Stimulated activated CD4-positive, alpha-beta T cell treated with anti-CD3 and anti-CD28 coated beads, Interleukin-1b, Interleukin-23, amount 100 ng/mL, for 24 hours (primary cell): ENCODE measurements around the gene ADARB2.
A peak's percentile ranks its signal among the peaks of the same experiment; 100 is the strongest.

ENCODE experiments used
- DNase-seq, 4 experiments: peaks; one replicate each; pipeline ENCODE4 v3.0.0-alpha.2; 2020; ENCODE audit warnings: low read depth in 4 of 4, low spot score in 1 of 4

Gene ADARB2

DNA sequence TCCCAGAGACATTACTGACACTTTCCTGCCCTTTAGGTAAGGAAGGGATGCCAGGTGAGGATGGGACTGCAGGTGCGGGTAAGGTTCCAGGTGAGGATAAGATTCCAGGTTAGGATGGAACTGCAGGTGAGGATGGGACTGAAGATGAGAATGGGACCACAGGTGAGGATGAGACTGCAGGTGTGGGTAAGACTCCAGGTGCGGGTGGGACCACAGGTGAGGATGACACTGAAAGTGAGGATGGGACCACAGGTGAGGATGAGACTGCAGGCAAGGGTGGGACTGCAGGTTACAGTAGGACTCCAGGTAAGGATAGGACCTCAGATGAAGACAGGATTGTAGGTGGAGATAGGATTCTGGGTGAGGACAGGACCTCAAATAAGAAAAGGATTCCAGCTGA lies 358.9 kb downstream of the ADARB2 start:
- DNase-seq: no peak

DNA sequence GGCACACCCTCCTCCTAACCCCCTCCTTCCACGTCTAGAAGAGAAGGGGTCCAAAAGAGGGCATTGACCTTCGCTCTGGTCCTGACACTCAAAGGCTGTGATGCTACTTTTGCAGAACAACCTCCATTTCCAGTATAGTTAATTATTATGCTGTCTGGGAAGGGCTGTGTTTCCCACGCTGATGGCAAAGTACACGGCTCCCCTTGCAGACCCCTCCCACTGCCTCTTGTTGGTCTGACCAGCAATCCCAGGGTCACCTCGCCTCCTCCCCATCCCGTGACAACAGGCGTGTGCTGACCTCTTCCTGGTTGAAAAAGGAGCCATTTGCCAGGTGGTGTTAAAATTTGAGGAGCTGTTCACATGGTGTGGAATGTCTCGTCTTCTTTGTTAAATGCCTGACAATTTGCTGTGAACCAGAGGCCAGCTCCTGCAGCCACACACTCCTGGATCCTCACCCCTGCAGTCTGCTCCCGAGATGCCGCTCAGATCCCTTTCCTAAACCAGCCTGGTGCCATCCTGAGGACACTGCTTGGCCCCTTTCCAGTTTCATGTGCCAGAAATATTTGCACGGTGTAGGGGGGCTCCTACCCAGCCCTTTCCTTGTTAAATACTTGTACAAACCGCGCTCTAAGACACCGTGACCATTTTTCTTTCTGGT lies 359.5 kb downstream of the ADARB2 start:
- no peak for DNase-seq

DNA sequence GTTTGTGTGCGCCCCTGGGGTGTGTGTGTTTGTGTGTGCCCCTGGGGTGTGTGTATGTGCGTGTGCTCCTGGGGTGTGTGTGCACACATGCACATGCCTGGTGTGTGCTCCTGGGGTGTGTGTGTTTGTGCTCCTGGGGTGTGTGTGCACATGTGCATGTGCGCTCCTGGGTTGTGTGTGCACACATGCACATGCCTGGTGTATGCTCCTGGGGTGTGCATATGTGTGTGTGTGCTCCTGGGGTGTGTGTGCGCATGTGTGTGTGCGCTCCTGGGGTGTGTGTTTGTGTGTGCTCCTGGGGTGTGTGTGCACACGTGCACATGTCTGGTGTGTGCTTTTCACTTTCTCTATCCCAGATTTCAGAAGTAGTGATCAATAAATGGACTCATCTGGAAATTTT lies 360.1 kb downstream of the ADARB2 start:
- no peak for DNase-seq

DNA sequence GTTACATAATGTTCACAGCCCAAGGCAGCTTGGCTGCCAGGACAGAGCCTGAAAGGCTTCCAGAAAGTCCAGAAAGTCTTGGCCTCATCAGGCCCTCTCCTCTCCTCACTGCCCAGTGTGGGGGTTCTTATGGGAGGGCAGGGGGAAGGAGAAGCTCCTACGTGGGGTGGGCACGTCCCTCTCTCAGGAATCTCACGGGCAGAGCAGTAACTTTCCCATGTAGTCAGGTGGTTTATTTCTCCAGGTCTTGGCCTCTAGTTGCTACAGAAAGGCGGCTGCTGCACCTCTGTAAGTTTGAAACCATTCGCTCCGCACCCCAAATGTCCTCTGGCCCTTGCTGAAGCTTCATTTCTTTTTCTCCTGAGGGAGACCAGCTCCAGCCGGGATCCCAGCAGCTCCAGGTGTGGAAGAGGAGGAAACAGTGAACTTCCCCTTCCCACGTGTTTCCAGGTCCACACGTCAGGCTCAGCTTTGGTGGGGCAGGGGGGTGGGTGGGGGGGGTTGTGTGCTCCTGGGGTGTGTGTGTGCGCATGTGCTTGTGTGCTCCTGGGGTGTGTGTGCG lies 360.9 kb downstream of the ADARB2 start:
- DNase-seq: no peak

DNA sequence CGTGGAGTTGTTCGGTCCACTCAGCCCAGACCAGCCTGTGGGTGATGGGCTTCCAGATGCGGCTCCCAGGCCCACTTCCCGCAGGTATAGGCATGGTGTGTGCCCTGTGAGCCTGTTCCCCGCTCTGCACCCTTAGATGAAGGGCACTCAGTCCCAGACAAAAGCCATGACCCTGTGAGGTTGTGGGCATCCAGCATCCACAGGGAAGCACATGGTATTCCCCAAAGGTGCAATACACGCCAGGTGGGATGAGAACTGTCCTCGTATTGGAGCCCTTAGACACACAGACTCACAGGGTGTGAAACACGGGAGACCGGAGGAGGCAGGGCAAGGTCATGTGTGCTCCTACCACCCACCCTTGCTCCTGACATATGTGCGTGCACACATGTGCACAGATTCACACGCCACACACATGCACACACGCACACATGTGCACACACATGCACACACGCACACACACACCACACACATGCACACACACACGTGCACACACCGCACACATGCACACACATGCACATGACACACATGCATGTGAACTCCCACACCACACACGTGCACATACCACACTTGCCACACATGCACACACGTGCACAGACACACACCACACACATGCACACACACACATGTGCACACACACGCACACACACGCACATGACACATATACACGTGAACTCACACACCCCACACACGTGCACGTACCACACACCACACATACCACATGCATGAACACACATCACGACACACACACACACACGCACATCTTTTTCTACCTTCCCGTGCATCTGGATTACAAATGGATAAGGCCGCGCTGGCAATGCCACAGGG lies 361.8 kb downstream of the ADARB2 start:
- DNase-seq: no peak

DNA sequence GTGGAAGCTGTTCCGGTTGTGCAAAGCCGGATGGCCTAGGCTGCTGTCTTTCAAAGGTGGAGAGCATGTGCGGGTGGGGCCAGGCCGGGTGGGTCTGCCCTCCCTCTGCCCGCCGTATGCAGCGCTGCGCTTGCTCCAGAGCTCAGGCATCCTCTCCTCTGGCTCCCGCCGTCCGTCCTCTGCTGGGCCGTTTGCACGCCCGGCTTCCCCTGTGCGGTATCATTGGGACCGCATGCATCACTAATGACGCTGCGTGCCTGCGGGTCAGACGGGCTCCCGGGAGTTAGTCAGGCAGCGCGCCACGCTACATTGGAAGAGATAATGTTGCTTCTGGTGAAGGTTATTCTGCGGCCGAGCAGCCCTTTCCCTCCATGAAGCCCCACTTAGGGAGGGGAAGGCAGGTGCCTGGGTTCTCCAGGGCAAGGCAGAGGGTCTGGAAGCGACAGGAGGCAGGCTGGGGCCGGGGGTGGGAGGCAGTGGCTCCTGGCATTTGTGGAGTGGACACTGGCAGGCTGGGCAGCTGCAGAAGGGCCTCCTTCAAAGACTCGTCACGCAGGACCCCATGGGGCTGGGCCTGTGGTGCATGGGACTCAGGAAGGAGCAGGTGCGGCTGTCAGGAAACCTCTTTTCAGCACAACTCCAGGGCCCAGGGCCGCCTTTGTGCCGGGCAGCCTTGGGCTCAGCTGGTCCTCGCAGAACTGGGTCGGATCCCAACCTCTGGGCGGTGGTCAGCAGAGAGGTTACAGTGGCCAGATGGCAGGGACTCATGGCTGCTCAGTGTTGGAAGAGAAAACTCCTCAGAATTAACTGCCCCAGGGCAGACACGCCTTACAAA lies 362.6 kb downstream of the ADARB2 start:
- DNase-seq: no peak

DNA sequence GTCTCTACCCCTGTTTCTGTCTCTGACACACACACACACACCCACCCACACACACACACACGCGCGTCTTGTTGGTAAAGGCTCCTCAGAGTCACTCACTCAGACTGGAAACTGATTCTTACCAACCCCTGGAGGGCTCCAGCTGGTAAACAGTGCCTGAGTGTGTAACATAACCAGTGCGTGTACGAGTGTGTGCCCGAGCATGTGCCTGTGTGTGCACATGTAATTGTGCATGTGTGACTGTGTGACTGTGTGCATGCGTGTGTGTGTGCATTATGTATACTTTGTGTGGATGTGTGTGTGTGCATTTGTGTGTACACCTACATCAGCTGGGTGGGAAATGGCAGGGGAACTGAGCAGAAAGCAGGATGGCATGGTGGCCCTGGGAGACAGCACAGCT lies 364.0 kb downstream of the ADARB2 start:
- no peak for DNase-seq

DNA sequence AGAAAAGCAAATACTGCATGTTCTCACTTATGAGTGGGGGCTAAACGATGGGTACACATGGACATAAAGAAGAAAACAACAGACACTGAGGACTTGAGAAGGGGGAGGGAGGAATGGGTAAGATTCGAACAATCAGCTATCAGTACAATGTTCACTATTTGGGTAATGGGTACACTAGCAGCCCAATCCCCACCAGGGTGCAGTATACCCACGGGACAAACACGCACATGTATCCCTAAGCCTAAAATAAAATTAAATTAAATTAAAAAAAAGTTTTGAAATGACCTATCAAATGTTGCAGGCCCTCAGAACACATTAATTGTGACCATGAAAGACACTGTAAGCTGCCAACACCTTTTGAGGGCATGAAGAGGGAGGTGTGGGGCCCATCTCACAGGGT lies 365.1 kb downstream of the ADARB2 start:
- DNase-seq: no peak

DNA sequence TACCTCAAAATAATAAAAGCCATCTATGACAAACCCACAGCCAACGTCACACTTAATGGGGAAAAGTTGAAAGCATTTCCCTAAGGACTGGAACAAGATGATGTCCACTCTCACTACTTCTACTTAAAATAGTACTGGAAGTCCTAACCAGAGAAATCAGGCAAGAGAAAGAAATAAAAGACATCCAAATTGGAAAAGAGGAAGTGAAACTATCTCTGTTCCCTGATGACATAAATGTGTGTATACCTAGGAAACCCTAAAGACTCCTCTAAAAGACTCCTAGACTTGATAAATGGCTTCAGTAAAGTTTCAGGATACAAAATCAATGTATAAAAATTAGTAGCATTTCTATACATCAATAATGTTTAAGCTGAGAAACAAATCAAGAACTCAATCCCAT lies 367.0 kb downstream of the ADARB2 start:
- DNase-seq: no peak

DNA sequence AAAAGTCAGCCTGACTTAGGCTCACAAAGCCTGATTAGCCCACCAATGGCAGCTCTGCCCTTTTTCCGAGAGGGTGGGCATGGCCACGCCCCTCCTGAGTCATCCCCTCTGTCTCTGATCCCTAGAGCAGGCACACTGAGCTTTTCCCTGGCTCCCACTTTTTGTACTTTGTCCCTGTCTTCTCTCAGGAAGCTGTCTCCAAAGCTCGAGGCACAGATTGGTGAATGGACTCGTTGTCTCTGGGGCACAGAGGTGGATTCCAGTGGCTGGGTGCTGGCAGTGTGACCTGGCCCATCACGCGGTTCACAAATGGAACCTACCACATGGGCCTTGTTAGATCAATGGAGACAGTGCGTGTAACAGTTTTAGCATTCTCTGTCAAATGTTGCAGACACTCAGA lies 367.7 kb downstream of the ADARB2 start:
- no peak for DNase-seq

DNA sequence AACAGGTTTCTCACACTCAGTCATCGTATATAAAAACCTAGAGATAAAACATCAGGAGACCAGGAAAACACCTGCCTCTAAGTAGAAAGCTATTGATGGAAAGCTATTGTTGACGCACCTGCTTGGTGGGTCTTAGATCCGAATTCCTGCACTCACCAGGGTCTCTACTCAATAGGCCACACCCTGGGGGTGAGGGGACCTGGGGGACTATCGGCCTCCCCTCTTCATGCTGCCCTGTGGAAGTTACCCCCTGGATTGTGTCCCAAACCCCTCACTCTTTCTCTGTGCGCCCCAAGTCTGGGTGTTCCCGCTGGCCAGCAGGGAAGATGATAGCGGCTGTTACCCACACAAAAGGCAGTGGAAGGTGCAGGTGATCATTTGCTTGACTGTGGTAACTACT lies 368.1 kb downstream of the ADARB2 start:
- no peak for DNase-seq

DNA sequence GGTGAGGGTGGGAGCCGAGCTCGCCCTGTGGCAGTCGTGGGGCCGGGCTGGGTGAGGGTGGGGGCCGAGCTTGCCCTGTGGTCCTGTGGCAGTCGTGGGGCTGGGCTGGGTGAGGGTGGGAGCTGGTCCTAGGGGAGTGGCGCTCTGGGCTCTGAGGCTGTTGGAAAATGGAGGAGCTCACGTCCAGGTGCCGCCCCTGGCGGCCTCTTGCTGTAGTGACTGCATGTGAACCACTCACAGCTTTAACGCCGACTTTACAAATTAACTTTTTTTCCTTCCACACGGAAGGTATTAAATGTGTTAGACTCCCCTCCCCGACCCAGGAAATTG lies 368.5 kb downstream of the ADARB2 start:
- peak in 2 of 4 experiments; percentile 10 to 34 for DNase-seq

DNA sequence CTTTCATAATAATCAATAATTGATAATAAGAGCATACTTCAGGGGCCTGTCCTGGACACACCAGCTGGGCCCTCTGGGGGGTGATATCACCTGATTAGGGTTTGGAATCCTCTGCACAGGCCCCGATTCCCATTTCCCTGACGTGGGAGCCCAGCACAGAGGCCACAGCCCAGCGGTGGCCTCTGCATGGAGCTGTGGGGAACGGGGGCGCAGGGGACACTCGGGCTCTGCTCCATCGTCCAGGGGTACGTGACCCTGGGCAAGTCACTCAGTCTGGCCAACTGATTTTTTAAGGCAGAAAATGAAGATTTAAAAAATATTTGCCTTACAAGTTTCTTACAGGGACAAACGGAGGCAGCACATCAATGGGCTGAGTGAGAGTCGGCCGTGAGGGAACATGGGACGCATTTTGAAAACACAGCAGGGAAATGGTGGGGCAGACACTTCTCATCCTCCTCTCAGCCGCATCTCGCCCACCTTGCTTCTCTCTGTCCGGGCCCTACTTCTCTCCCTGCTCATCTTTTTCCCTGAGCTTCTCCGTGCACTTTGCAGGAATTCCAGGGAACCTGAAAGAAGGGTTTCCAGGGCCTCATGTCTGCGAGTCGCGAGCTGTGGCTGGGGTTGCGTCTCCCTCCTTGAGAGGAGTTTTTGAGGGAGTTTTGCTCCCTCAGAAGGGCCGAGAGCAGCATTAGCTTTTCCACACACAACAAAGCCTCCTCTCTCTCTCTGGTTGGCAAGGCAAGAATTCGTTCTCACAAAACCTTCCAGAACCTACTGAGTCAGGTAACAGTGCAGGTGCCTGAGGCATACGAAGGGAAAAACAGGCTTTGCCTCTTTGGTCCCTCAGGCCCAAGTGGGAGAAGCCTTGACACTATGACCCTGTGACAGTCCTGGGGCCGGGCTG lies 369.1 kb downstream of the ADARB2 start:
- no peak for DNase-seq

DNA sequence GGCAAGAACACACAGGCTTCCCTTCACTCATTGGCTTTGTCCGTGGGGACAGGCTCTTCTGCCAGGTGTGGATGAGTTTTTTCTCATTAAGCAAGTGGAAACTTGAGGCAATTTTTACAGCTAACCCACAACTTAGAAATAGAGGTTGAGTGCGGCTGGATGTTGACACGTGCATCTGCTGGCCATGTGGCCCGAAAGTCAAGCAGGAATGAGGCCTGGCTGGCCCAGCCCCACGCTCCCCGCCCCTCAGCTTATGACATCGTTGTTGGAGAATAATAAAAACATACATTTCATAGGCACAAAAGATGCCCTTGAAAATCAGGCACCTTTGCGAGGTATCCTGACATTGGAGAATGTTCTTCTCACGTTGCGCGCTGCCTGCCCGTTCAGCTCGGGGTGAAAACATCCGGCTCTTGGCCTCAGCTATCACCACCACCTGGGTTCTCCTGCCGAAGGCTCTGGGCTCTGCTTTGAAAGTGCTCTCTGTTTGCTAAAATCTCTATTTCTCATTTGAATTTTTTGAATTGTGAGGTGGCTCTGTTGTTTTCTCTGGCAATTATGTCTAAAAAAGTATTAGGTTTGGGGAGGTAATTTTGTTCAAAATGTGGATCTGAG lies 370.4 kb downstream of the ADARB2 start:
- no peak for DNase-seq

DNA sequence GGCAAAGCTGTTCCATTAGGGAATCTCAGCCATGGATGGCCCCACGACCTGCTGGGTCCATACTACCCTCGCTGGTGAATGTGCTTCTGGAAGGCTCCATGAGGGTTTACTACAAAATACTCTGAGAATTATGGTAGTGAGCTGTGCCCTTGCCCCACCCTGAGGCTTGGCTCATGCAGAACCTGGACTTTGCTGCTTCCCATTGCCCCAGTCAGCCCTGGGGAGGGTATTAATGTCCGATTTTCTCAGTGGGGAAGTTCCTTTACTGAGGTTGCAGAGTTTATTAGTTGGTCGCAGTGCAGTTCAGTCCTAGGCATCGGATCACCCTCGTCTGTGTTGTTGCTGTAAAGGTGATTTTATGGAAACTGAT lies 371.0 kb downstream of the ADARB2 start:
- DNase-seq: no peak

DNA sequence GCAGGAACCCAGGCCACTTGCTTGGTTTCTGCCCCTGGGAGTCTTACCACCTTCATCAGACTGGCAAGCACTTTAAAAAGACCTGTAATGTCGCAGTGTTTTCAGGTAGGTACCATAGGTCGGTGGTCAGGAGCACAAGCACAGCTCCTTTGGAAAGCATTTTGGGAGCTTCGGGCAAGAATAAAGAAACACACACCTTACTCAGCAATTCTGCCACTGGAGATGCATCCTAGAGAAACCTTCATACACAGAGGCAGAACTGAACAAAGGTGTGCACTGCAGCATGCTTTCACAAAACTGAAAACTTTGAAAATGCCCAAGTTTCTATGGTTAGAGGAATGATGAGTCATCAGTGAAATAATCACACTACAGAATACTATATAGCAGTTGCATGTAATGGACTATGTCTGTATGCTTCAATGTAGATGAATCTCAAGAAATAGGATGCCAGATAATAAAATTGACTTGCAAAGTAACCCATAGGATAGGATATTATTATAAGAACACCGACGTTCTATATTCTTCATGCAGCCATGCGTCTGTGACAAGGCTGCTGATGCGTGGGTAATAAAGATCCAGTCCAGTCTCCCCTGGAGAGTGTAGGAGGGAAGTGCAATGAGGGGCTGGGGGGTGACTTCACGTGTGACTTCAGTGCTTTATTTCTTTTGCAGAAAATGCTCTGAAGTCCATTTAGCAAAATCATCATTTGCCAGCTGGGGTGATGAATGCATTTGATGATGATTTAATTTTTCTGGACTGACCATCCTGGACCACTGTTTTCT lies 371.6 kb downstream of the ADARB2 start:
- no peak for DNase-seq

DNA sequence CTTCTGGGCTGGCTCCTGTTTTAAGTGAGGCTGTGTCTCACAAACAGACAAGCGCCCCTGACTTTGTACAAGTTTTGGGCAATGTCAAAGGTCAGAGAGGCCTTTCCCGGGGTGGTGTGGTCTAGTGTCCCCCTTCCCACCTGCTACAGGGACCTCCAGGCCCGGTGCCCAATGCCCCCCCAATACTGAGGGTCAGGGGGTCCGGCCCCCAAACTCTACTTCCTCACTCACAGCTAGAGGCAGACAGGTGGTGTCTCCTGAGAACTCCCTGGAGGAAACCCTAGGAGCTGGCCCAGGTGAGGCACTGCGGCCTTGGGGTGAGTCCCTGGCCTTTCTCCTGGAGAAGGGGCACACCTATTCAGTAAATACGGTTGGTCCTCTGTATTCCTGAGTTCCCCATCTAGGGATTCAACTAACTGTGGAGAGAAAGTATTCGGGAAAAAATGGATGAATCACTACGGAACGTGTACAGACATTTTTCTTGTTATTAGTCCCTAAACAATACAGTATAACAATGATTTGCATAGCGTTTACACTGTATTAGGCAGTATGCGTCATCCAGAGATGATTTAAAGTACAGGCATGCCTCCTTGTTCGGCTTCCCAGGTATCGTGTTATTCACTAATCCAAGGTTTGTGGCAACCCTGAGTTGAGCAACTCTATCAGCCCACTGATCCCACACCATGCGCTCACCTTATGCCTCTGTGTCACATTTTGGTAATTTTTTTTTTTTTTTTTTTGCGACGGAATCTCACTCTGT lies 373.0 kb downstream of the ADARB2 start:
- DNase-seq: no peak

DNA sequence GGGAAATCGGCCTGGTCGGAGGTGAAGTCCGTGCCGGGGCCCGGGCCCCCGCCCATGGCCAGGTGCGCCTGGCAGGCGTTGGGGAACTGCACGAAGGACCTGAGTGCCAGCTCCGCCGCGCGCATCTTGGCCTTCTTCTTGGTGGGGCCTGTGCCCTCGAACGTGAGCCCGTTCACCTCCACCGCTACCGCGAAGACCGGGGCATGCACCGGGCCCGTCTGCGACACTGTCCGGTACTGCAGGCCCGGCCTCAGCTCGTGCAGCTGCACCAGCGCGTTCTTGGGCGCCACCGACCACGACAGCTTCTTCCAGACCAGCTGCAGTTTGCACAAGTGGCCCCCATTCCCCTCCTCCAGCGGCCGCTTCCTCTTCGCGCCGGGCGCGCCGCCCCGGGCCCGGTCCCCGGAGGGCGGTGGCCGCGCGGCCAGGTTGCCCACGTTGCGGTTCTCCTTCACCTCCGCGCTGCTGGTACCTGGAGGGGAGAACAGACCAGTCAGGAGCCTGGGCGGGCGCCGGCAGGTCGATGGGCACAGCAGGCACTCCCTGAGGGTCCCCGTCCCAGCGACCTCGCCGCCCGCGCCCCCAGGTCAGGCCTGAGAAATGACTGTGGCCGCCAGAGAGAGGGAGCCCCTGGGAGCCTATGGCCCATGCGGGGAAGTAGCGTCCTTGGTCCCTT lies 373.7 kb downstream of the ADARB2 start:
- DNase-seq: no peak
